ENCODE data around the gene BMP4.
A peak's percentile ranks its signal among the peaks of the same experiment; 100 is the strongest.

DNA sequence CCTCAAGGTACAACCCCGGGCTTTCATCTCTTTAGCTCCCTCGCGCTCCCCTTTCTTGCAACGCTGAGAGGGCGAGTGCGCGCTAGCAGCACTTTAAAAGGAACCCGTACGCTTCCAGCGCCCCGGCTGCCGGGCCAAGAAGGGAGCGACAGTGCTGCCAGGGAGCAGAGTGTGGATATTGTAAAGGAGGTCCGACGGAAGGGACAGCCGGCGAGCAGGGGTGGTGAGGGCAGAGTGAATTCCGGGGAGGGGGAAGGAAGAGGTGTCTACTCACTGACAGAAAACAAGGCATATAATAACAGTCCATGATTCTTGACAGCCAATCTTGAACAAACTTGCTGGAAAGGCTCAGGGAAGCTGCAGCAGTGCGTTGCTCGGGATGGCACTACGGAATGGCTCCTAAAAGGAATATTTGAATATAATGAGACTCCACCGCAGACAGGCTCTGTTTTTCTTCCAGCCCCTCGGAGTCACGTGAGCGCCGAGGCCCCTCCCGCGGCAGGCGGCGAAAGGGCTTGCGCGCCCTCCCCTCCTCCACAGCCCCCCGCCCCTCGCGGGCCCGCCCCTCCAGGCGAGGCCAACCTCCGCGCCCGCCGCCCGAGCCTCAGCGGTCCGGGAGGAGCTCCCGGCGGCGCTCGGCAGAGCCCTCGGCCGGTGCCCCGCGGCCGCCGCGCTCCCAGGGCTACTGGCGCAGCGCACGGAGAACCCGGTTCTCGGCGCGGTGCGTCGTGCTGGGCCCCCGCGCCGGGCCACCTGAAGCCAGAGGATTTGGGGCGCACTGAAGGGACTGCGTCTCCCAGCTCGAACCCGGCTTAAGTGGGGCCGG, 3.4 kb downstream of the BMP4 start:
- TF ChIP-seq, protein P1, sequence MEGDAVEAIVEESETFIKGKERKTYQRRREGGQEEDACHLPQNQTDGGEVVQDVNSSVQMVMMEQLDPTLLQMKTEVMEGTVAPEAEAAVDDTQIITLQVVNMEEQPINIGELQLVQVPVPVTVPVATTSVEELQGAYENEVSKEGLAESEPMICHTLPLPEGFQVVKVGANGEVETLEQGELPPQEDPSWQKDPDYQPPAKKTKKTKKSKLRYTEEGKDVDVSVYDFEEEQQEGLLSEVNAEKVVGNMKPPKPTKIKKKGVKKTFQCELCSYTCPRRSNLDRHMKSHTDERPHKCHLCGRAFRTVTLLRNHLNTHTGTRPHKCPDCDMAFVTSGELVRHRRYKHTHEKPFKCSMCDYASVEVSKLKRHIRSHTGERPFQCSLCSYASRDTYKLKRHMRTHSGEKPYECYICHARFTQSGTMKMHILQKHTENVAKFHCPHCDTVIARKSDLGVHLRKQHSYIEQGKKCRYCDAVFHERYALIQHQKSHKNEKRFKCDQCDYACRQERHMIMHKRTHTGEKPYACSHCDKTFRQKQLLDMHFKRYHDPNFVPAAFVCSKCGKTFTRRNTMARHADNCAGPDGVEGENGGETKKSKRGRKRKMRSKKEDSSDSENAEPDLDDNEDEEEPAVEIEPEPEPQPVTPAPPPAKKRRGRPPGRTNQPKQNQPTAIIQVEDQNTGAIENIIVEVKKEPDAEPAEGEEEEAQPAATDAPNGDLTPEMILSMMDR (IDR thresholded peaks at IDR 0.05) = no peak
- no peak for TF ChIP-seq POLR2A (IDR thresholded peaks at IDR 0.05)
- peak in 2 of 3 donors; percentile 46 to 58 for TF ChIP-seq POLR2AphosphoS5 (IDR thresholded peaks at IDR 0.05)

Data from breast epithelium (tissue), 3 donors.